Keratinocyte (primary cell): ENCODE data around the gene CCDC85C. TPM values are rescaled to one million over a fixed set of nuclear protein-coding genes. Genes with fewer than 3 reads are reported as not detected.

Experiments
- DNase-seq: peaks from one replicate; pipeline ENCODE4 v3.0.0-alpha.2; 2011; ENCODE audit warnings: low read depth, missing footprints, low spot score
- FAIRE-seq: peaks from 2 replicates; lab custom pipeline; 2011; peaks lifted over from hg19 to GRCh38; lab: Jason Lieb, UNC
- H2AFZ ChIP-seq: 2 replicates; pipeline ENCODE4 v1.6.0; 2012; ENCODE audit warnings: low read length, control low read depth, inconsistent platforms; ENCODE audit not compliant: control insufficient read depth
- H3K27ac ChIP-seq: 2 replicates; pipeline ENCODE4 v1.5.1; 2011; ENCODE audit warnings: low read length; ENCODE audit not compliant: control insufficient read depth, insufficient read depth
- H3K27me3 ChIP-seq: 3 replicates; pipeline ENCODE4 v1.6.0; 2011; ENCODE audit warnings: low read length; ENCODE audit not compliant: control insufficient read depth, insufficient read depth; ENCODE audit errors: extremely low read depth
- H3K36me3 ChIP-seq, 2 experiments: 2 replicates in 1 of 2; 3 replicates in 1 of 2; pipeline ENCODE4 v1.5.1; 2011; ENCODE audit warnings: low read length in 2 of 2, mild to moderate bottlenecking in 1 of 2; ENCODE audit not compliant: control insufficient read depth in 2 of 2, insufficient read depth in 2 of 2; ENCODE audit errors: extremely low read depth in 1 of 2
- H3K4me1 ChIP-seq: 3 replicates; pipeline ENCODE4 v1.5.1; 2011; ENCODE audit warnings: low read length; ENCODE audit not compliant: control insufficient read depth, insufficient read depth; ENCODE audit errors: extremely low read depth
- H3K4me2 ChIP-seq: 3 replicates; pipeline ENCODE4 v1.6.0; 2011; ENCODE audit warnings: low read depth, low read length; ENCODE audit not compliant: control insufficient read depth, insufficient read depth; ENCODE audit errors: extremely low read depth
- H3K4me3 ChIP-seq, 3 experiments: fragments of 200-600 bp in 1 of 3; sonication (generic) in 1 of 3; 2 replicates in 2 of 3; 3 replicates in 1 of 3; pipeline ENCODE4 v1.5.1; 2011 to 2016; ENCODE audit warnings: low read length in 3 of 3, mild to moderate bottlenecking in 3 of 3, control low read depth in 2 of 3, inconsistent platforms in 1 of 3, low read depth in 1 of 3, mixed read lengths in 1 of 3, mixed run types in 1 of 3, moderate library complexity in 1 of 3; ENCODE audit not compliant: control insufficient read depth in 2 of 3, insufficient read depth in 2 of 3; ENCODE audit errors: extremely low read depth in 1 of 3
- H3K79me2 ChIP-seq: 2 replicates; pipeline ENCODE4 v1.6.0; 2012; ENCODE audit warnings: low read length; ENCODE audit not compliant: control insufficient read depth, insufficient read depth
- H3K9ac ChIP-seq: 3 replicates; pipeline ENCODE4 v1.6.0; 2011; ENCODE audit warnings: low read length; ENCODE audit not compliant: control insufficient read depth, insufficient read depth; ENCODE audit errors: extremely low read depth
- H3K9me1 ChIP-seq: 3 replicates; pipeline ENCODE4 v1.6.0; 2011; ENCODE audit warnings: low read length; ENCODE audit not compliant: control insufficient read depth, insufficient read depth; ENCODE audit errors: extremely low read depth
- H3K9me3 ChIP-seq: 2 replicates; pipeline ENCODE4 v1.5.1; 2012; ENCODE audit warnings: low read depth, low read length; ENCODE audit not compliant: control insufficient read depth
- H4K20me1 ChIP-seq: 3 replicates; pipeline ENCODE4 v1.6.0; 2011; ENCODE audit warnings: low read length; ENCODE audit not compliant: control insufficient read depth, insufficient read depth; ENCODE audit errors: extremely low read depth
- EZH2 ChIP-seq: IDR thresholded peaks from one replicate; pipeline ENCODE4 v1.6.1; 2012; ENCODE audit warnings: inconsistent platforms, mild to moderate bottlenecking, low read length, moderate library complexity
- dilution Hi-C: fragments of 300-500 bp; cut with MboI; formaldehyde crosslinking; loops from one replicate; pipeline ENCODE4 v1.7.0; 2020; ENCODE audit warnings: low sequenced_read_pairs; ENCODE audit not compliant: extremely low pct_ligation_motif_present
- polyA plus RNA-seq, 5 experiments: library from polyadenylated mRNA; depleted of rRNA in 3 of 5; stranded (reverse) in 3 of 5; stranded (forward) in 1 of 5; unstranded in 1 of 5; fragments of >200 nt; gene quantifications; 1 replicate in 1 of 5; 2 replicates in 3 of 5; 3 replicates in 1 of 5; pipeline versions ENCODE4 v1.2.1 to v1.2.3, GENCODE V29; 2011 to 2012; ENCODE audit warnings: missing spikeins in 2 of 5, low read depth in 1 of 5, low replicate concordance in 1 of 5
- TF ChIP-seq, protein P1 (sequence below), 3 experiments: IDR thresholded peaks in 1 of 3; conservative IDR thresholded peaks in 1 of 3; optimal IDR thresholded peaks in 1 of 3; 2 replicates in 2 of 3; 3 replicates in 1 of 3; pipeline versions ENCODE3 to v1.5.1; 2011; ENCODE audit warnings: low read length in 3 of 3, mild to moderate bottlenecking in 3 of 3, moderate library complexity in 2 of 3, control low read depth in 1 of 3, inconsistent platforms in 1 of 3; ENCODE audit not compliant: insufficient read depth in 2 of 3; ENCODE audit errors: extremely low read depth in 1 of 3

CCDC85C gene
- polyA plus RNA-seq, 1 donor (not counting 4 experiments of a cell fraction or from before 2014, with no cell fraction given): 13.2 TPM

DNA sequence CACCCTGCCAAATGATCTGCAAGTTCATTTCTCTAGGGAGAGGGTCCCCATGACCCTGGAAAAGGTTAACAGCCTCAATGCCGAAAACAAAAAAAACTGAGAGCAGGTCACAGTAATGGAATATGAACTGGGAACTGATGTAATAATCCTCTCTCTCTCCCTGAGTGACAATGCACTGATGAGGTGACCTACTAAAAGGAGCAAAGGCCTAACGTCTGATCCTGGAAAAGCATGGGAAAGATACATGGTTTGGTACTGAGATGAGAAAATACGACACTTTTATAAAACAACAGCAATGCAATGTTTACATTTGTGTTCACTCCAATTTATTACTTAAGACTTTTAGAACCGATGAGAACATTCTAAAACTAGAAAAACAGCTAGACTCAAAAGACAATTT is 151.0 kb downstream of the CCDC85C start:
- no peaks in the 10 kb centered on the region for H3K27me3 ChIP-seq
- no peak overlapping the region for H3K4me3 ChIP-seq
- FAIRE-seq: no peak
- DNase-seq: no peak
- no peak for TF ChIP-seq EZH2
- TF ChIP-seq, protein P1, sequence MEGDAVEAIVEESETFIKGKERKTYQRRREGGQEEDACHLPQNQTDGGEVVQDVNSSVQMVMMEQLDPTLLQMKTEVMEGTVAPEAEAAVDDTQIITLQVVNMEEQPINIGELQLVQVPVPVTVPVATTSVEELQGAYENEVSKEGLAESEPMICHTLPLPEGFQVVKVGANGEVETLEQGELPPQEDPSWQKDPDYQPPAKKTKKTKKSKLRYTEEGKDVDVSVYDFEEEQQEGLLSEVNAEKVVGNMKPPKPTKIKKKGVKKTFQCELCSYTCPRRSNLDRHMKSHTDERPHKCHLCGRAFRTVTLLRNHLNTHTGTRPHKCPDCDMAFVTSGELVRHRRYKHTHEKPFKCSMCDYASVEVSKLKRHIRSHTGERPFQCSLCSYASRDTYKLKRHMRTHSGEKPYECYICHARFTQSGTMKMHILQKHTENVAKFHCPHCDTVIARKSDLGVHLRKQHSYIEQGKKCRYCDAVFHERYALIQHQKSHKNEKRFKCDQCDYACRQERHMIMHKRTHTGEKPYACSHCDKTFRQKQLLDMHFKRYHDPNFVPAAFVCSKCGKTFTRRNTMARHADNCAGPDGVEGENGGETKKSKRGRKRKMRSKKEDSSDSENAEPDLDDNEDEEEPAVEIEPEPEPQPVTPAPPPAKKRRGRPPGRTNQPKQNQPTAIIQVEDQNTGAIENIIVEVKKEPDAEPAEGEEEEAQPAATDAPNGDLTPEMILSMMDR (optimal IDR thresholded peaks at IDR 0.05 in 1 of 3, IDR thresholded peaks at IDR 0.05 in 1 of 3, conservative IDR thresholded peaks at IDR 0.05 in 1 of 3; ENCODE audit: extremely low read depth in 1 of 3, insufficient read depth in 2 of 3, low read length in 3 of 3): no peak
- H3K4me2 ChIP-seq: no peak overlapping the region
- H4K20me1 ChIP-seq: no peaks in the 10 kb centered on the region
- dilution Hi-C loops: no loop called here
- H3K27ac ChIP-seq: no peak overlapping the region
- H3K9me3 ChIP-seq: no peaks in the 10 kb centered on the region
- H3K36me3 ChIP-seq: peaks cover 13 to 19% of the 10 kb centered on the region in 2 experiments
- peaks cover under 1% of the 10 kb centered on the region for H3K4me1 ChIP-seq
- H3K9ac ChIP-seq: no peak overlapping the region
- no peaks in the 10 kb centered on the region for H3K79me2 ChIP-seq
- no peaks in the 10 kb centered on the region for H3K9me1 ChIP-seq
- no peak overlapping the region for H2AFZ ChIP-seq

GRCh38 chr14:99451234-99451633 is 152.8 kb downstream of the CCDC85C start:
- Histone ChIP-seq H3K79me2 (no peaks in the 10 kb centered on the region), H3K4me3 (no peak overlapping the region), H3K9me1 (no peaks in the 10 kb centered on the region), H4K20me1 (no peaks in the 10 kb centered on the region), H3K9me3 (no peaks in the 10 kb centered on the region), H3K36me3 (peaks cover 9 to 17% of the 10 kb centered on the region in 2 experiments), H2AFZ (no peak overlapping the region), H3K4me1 (peaks cover 8% of the 10 kb centered on the region), H3K27ac (no peak overlapping the region), H3K4me2 (no peak overlapping the region), H3K9ac (no peak overlapping the region), H3K27me3 (no peaks in the 10 kb centered on the region)
- TF ChIP-seq, protein P1 (optimal IDR thresholded peaks at IDR 0.05 in 1 of 3, IDR thresholded peaks at IDR 0.05 in 1 of 3, conservative IDR thresholded peaks at IDR 0.05 in 1 of 3; ENCODE audit: extremely low read depth in 1 of 3, insufficient read depth in 2 of 3, low read length in 3 of 3): no peak
- TF ChIP-seq EZH2: no peak
- dilution Hi-C loops: no loop called here
- no peak for FAIRE-seq
- DNase-seq: no peak
